ENCODE results near the gene CCDC186. TPM values are rescaled to one million over a fixed set of nuclear protein-coding genes. Genes with fewer than 3 reads are reported as not detected.

CCDC186 gene
- total RNA-seq, 2 donors from 2014 or later = 19.9 to 22.3 TPM

GRCh38 chr10:114220281-114220680 lies 46.3 kb upstream of the CCDC186 start:
- Mint-ChIP-seq H3K27me3 (ENCODE audit: insufficient read depth) (no peaks in the 10 kb centered on the region), H3K4me1 (no peaks in the 10 kb centered on the region), H3K36me3 (ENCODE audit: low read depth) (no peaks in the 10 kb centered on the region), H3K27ac (no peak overlapping the region), H3K9me3 (no peaks in the 10 kb centered on the region), H3K4me3 (no peak overlapping the region)
- DNase-seq = no peak
- 90 to 100% methylated on average over 2 of the region's 2 CpGs for WGBS, 2 experiments (ENCODE audit: insufficient coverage in 1 of 2, insufficient read length in 1 of 2)
- H3K27me3 ChIP-seq (ENCODE audit: control insufficient read depth, insufficient read depth, low read length, poor library complexity, severe bottlenecking) = no peaks in the 10 kb centered on the region
- H3K4me3 ChIP-seq (ENCODE audit: low read length) = no peak overlapping the region
- no peak overlapping the region for H3K27ac ChIP-seq (ENCODE audit: low read depth, low read length)
- no peak for TF ChIP-seq CTCF (conservative IDR thresholded peaks at IDR 0.05)
- H3K9ac ChIP-seq (ENCODE audit: extremely low read depth, low read length, poor library complexity, severe bottlenecking) = no peak overlapping the region
- H3K4me1 ChIP-seq (ENCODE audit: control insufficient read depth, insufficient read depth, low read length) = no peaks in the 10 kb centered on the region
- H3K9me3 ChIP-seq (ENCODE audit: control insufficient read depth, low read length) = no peaks in the 10 kb centered on the region
- no peaks in the 10 kb centered on the region for H3K36me3 ChIP-seq (ENCODE audit: control insufficient read depth, insufficient read depth, low read length)

- Mint-ChIP-seq H3K36me3 (ENCODE audit: low read depth) (no peaks in the 10 kb centered on the region), H3K9me3 (no peaks in the 10 kb centered on the region), H3K4me1 (no peaks in the 10 kb centered on the region), H3K27me3 (ENCODE audit: insufficient read depth) (no peaks in the 10 kb centered on the region), H3K27ac (no peak overlapping the region), H3K4me3 (no peak overlapping the region)
- WGBS, 2 experiments (ENCODE audit: insufficient coverage in 1 of 2, insufficient read length in 1 of 2) = 80 to 100% methylated on average over 1 of the region's 1 CpG
- Histone ChIP-seq H3K4me1 (ENCODE audit: control insufficient read depth, insufficient read depth, low read length) (no peaks in the 10 kb centered on the region), H3K9ac (ENCODE audit: extremely low read depth, low read length, poor library complexity, severe bottlenecking) (no peak overlapping the region), H3K36me3 (ENCODE audit: control insufficient read depth, insufficient read depth, low read length) (no peaks in the 10 kb centered on the region), H3K9me3 (ENCODE audit: control insufficient read depth, low read length) (no peaks in the 10 kb centered on the region), H3K4me3 (ENCODE audit: low read length) (no peak overlapping the region), H3K27me3 (ENCODE audit: control insufficient read depth, insufficient read depth, low read length, poor library complexity, severe bottlenecking) (no peaks in the 10 kb centered on the region), H3K27ac (ENCODE audit: low read depth, low read length) (no peak overlapping the region)
- no peak for DNase-seq
- TF ChIP-seq CTCF (conservative IDR thresholded peaks at IDR 0.05) = no peak
Measured at GRCh38 chr10:114215033-114215432, 41.0 kb upstream of the CCDC186 start.

GRCh38 chr10:114212153-114212552 lies 38.1 kb upstream of the CCDC186 start:
- Histone ChIP-seq H3K36me3 (ENCODE audit: control insufficient read depth, insufficient read depth, low read length) (no peaks in the 10 kb centered on the region), H3K4me3 (ENCODE audit: low read length) (no peak overlapping the region), H3K27ac (ENCODE audit: low read depth, low read length) (no peak overlapping the region), H3K4me1 (ENCODE audit: control insufficient read depth, insufficient read depth, low read length) (no peaks in the 10 kb centered on the region), H3K9ac (ENCODE audit: extremely low read depth, low read length, poor library complexity, severe bottlenecking) (no peak overlapping the region), H3K9me3 (ENCODE audit: control insufficient read depth, low read length) (no peaks in the 10 kb centered on the region), H3K27me3 (ENCODE audit: control insufficient read depth, insufficient read depth, low read length, poor library complexity, severe bottlenecking) (no peaks in the 10 kb centered on the region)
- DNase-seq = no peak
- no peak for TF ChIP-seq CTCF (conservative IDR thresholded peaks at IDR 0.05)
- no peaks in the 10 kb centered on the region for H3K9me3 Mint-ChIP-seq
- H3K36me3 Mint-ChIP-seq (ENCODE audit: low read depth) = no peaks in the 10 kb centered on the region
- no peaks in the 10 kb centered on the region for H3K27me3 Mint-ChIP-seq (ENCODE audit: insufficient read depth)
- 84 to 100% methylated on average over 1 to 2 of the region's 2 CpGs for WGBS, 2 experiments (ENCODE audit: insufficient coverage in 1 of 2, insufficient read length in 1 of 2)
- H3K4me1 Mint-ChIP-seq = no peaks in the 10 kb centered on the region
- H3K27ac Mint-ChIP-seq = no peak overlapping the region
- H3K4me3 Mint-ChIP-seq = no peak overlapping the region

Data from endodermal cell (in vitro differentiated cells).